Stimulated activated CD4-positive, alpha-beta T cell treated with anti-CD3 and anti-CD28 coated beads, Interleukin-15, amount 100 ng/mL, for 48 hours (primary cell): ENCODE data around the gene IL12RB1.

Experiments used
- DNase-seq, 2 donors: peaks; one replicate each; pipeline ENCODE4 v3.0.0-alpha.2; 2020; ENCODE audit warnings: low read depth in 2 of 2

Gene IL12RB1

DNA sequence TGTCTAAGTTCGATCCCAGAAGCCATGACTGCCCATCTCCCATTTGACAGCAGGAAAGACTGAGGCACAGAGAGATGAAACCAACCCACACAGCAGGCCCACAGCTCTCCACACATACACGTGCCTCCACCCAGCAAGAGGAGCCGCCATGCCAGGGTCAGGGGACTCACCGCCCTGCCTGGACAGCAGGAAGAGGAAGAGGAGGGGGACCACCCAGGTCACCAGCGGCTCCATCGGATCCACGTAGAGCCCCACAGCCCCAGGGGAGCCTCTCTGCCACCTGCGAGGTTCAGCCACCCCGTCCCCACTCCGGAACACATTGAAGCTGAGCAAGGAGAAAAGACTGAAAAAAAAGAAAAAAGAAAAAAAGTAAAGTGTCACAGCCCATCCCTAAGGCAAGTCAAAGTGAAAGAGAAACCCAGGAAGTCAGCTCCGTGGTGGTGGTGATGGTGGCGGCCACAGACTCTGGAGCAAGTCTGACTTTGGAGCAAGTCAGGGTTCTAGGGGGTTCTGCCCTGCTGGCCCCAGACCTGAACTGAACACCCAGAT, at the start of gene IL12RB1:
IL12RB1 (minus strand) TSS at position 345 of the 549 bp plus-strand sequence; CDS start at position 234, 111 bp downstream.
- peak; percentile 34 to 40 for DNase-seq

DNA sequence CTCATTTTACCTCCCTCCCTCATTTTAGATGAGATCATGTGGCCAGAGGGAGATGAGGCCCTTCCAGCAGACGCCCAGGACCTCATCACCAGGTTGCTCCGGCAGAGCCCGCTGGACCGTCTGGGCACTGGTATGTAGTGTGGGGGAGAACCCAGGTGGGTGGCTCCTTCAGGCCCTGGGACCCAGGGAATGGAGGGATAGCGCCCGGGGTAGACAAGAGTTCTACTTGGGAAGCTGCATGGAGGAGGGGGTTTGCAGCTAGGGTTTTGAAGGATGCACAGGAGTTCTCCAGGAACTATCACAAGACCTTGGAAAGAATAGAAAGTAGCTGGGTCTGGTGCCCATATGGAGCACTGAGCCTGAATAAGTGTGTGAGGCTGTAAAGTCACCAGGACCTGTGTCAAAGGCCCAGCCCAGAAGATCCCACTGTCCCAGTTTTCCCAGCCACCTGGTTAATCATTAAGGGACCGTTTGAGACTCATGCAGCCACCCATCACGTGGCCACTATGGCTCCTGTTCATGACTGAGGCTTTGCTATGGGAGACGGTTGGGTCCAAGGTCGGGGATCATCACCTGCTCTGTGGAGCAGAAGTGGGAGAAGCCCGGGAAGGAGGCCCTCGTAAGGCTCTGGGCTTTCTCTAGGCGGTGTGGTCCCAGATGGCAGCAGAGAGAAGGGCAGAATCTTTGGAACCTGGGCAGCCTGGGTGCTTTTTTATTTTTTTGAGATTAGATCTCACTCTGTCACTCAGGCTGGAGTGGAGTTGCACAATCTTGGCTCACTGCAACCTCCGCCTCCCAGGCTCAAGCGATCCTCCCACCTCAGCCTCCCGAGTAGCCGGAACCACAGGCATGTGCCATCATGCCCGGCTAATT, 49.2 kb upstream of the IL12RB1 start:
- no peak for DNase-seq

DNA sequence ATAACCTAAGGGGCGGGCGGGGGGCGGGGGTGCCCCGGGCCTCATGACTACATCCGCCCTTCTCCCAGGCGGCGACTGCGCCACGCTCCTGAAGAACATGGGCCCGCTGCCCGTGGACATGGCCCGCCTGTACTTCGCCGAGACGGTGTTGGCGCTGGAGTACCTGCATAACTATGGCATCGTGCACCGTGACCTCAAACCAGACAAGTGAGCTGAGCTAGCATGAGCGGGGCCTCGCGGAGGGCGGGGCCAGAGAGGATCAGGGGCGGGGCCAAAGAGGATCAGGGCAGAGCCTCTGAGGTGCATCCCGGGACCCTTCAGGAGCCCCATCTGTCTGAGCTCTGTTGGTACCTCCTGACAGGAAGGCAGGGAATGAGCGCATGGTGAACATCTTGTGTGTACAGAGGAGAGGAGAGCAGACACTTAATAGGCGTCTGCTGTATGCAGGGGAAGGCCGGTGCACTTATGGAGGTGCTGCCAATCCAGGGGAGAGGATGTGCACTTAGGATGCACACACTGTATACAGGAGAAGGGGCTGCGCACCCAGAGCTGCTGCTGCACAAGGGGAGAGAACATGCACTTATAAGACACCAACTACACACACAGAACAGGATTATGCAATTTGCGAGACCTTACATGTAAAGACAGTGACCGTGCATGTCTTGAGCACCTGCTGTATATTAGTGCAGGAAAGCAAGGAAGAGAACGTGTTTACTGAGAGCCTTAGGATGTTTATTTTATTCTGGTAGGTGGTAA, 45.3 kb upstream of the IL12RB1 start:
- DNase-seq = no peak

DNA sequence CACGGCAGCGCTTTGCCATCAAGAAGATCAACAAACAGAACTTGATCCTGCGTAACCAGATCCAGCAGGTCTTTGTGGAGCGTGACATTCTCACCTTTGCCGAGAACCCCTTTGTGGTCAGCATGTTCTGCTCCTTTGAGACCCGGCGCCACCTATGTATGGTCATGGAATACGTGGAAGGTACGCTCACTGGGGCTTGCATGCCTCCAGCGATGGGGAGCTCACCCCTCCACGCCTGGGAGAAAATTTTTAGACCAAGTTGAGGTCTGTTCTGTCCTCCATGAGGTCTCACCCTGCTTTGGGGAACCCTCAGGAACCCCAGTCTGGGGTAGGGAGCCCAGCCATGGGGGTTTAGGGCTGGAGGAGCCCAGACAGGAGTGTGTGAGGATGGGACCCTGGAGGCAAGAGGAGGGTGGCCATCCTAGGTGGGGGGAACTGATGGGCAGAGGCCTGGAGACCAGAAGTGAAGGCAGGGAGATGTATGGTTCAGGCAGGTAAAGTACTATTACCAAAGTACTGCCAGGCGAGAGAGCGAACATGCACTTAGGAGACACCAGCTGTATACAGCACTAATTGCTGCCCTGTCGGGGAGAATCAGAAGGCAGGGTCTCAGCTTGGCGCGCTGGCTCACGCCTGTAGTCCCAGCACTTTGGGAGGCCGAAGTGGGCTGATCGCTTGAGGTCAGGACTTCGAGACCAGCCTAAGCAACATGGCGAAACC, 43.9 kb upstream of the IL12RB1 start:
- no peak for DNase-seq

- no peak for DNase-seq
Observed at GRCh38 chr19:18128805-18129204, 42.1 kb upstream of the IL12RB1 start.

GRCh38 chr19:18128044-18128443, 41.3 kb upstream of the IL12RB1 start:
- DNase-seq = no peak

DNA sequence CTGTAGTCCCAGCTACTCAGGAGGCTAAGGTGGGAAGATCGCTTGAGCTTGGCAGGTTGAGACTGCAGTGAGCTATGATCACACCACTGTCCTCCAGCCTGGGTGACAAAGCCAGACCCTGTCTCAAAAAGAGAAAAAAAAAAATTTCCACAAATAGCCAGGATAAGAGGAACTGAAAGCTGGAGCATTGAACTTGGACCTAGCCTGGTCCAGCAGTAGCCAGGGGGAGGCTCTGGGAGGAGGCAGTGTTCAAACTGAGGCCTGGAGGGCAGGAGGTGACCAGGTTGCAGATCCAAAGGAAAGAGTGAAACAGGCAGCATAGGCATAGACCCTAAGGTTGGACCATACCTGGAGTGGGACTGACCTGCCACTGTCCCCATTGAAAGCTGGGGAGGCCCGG, 39.4 kb upstream of the IL12RB1 start:
- DNase-seq = no peak

GRCh38 chr19:18123819-18124218, 37.1 kb upstream of the IL12RB1 start:
- DNase-seq = no peak

DNA sequence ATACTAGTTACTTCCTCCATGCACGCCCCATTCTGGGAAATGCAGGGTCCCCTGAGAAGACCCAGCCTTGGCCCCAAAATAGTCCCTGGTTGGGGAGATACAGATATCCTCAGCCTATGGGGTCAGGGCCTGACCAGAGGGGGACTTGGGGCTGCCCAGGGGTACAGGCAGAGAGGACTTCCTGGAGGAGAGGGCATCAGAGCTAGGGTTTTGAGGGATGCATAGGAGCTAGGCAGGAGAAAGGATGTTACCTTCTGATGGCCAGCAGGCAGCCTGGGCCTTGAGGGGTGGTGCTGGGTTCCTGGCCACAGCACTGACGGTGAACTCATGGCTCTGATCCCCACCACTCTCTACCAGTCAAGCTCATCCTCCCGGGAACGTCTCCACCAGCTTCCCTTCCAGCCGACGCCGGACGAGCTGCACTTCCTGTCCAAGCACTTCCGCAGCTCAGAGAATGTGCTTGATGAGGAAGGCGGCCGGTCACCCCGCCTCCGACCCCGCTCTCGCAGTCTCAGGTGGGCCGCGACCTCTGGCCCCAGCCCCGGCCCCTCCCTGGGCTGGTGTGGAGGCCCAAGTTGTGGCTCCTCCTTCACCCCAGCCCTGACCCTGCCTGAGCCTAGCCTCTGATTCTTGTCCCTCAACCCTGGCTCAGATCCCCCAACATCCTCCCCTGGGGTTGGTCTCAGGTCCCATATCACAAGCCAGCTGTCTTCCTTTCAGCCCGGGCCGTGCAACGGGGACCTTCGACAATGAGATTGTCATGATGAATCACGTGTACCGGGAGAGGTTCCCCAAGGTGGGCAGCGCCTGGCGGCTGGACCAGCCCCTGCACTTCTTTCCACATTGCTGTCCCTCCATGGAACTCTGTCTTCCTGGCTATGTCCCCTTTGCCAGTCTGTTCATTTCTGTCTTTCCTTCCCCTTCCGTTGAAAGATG, 36.4 kb upstream of the IL12RB1 start:
- no peak for DNase-seq

DNA sequence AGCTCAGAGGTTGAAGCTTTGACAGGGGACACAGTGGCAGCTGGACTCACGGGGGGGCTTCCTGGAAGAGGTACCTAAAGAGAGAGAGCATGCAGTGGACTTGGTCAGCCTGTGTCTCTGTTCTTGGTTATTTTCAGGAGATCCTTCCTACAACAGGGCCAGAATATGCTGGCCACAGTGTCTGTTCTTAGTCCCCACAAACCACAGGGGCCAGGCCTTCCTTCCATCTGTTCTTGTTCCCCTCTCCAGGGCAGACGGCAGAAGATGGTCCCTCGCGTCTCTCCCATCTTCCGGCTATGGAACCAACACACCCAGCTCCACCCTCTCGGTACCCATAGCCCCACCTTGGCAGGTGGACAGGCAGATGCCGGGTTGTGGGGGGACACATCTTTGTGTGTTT, 35.7 kb upstream of the IL12RB1 start:
- no peak for DNase-seq

GRCh38 chr19:18121166-18121565, 34.4 kb upstream of the IL12RB1 start:
- DNase-seq = no peak

DNA sequence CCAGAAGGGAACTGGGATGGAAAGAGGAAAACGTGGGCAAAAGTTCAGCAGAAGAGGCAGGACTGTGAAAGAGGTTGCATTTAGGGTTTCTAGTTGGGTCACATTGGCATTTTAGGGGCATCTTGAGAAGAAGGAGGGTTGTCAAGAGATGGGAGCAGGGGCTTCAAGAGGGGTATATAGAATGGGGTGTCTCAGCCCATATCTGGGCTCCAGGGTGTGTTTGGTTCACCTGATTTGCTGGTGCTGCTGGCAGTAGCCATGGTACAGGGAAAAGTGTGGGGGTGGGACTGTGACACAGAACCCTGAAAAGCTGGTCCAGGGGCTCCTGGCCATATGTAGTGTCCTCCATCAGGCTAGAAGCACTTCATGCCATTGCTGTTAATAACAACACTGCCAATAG, 33.4 kb upstream of the IL12RB1 start:
- no peak for DNase-seq

DNA sequence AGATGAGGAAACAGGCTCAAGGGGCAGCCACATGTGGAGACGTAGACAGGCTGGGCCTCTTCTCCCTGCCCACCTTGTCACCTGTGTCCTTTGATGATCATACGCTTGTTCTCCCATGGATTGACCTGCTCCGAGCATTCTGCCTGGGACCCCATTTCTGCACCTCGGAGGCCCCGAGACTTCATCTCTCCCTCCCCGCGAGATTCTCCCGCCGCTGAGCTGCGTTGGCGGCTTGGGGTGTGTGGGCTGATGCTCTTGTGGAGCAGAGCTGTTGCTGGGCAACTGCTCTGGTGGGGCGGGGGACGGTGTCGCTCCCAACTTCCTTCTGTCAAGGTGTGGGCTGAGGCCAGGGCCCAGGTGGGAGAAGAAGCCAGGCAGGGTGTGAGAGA, 33.0 kb upstream of the IL12RB1 start:
- no peak for DNase-seq

- DNase-seq = no peak
Observed at GRCh38 chr19:18119013-18119716, 32.4 kb upstream of the IL12RB1 start.

- no peak for DNase-seq
Observed at GRCh38 chr19:18118420-18119012, 31.8 kb upstream of the IL12RB1 start.

DNA sequence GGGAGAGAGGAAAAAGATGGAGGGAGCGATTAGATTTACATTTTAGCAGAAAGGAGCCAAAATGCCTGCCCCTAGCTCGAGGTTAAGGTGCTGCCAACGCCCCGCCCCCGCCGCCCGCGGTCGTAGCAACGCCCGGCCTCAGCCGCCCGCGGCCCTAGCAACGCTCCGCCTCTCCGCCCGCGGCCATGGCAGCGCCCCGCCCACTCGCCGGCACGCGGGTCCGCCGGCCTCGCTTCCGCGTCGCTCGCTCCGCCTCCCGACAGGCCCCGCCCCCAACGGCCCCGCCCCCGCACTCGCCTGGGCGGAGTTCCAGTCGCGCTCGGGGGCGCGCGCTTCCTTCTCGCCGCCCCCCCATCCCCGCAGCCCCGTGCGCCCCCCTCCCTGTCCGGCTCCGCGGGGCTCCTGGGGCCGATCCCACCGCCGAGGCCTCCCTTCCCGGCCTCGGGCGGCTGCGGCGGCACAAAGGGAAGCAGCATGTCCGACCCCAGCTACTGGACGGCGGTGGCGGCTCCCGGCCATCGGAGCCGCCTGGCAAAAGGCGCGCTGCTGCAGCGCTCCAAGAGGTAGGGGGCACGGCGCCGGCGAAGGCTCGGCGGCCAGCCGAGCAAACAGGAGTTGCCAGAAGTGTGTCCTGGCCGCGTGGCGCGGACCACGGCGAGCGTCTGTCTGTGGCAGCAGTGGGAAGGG, 31.1 kb upstream of the IL12RB1 start:
- DNase-seq = peak; percentile 84 to 91

DNA sequence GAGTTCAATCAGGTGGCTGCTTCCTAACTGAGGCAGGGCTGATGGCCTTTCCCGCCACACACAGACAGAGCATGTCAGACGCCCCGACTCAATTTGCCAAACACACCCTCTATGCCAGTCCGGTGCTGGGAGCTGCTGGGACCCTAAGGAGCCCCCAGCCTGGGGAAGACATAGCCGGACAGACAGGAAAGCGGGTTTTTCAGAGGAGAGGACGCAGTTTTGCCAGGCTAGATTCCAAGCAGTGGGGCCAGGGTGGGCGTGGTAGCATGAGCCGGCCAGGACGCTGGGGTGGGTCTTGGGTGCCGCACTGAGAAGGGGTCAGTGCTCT, 30.6 kb upstream of the IL12RB1 start:
- DNase-seq = no peak

GRCh38 chr19:18114483-18114882, 27.7 kb upstream of the IL12RB1 start:
- DNase-seq = no peak

DNA sequence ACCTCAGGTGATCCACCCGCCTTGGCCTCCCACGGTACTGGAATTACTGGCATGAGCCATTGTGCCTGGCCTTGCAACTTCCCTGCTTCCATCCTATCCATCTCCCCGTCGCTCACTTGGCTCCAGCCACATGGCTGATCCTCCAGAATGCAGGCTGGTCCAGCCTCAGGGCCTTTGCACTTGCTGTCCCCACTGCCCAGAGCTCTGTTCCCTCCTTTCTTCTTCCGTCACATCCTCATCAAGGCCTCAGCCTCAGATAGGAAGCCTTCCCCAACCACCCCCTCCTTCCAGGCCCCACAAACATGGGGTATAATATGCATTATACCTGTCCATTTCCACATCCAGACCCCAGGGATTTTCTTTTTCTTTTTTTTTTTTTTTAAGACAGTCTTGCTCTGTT, 27.1 kb upstream of the IL12RB1 start:
- no peak for DNase-seq
